ENCODE results near the gene PSD2. TPM values are rescaled to one million over a fixed set of nuclear protein-coding genes. Genes with fewer than 3 reads are reported as not detected.

The PSD2 gene
- total RNA-seq, 4 donors from 2014 or later = under 0.01 to 0.17 (median 0.13) TPM; not detected in 1

GRCh38 chr5:139844472-139845145, 49.0 kb downstream of the PSD2 start:
- WGBS = 57% methylated on average over 18 of the region's 18 CpGs

GRCh38 chr5:139845846-139846681, 50.5 kb downstream of the PSD2 start:
- H3K9me3 ChIP-seq = no peaks in the 10 kb centered on the region
- no peak for DNase-seq (ENCODE audit: extremely low spot score)
- H3K36me3 ChIP-seq = peaks cover 0 to 3% (median 2%) of the 10 kb centered on the region in 4 donors
- TF ChIP-seq EP300 (IDR thresholded peaks at IDR 0.05) (no peak), POLR2AphosphoS5 (IDR thresholded peaks at IDR 0.05) (no peak), CTCF (IDR thresholded peaks at IDR 0.05) (no peak), POLR2A (IDR thresholded peaks at IDR 0.05; ENCODE audit: low read depth) (no peak)
- peaks cover 5 to 25% (median 14%) of the 10 kb centered on the region in 4 donors for H3K4me1 ChIP-seq
- no peak overlapping the region for H3K4me3 ChIP-seq
- H3K27me3 ChIP-seq = peaks cover 0 to 9% (median 0%) of the 10 kb centered on the region in 4 donors
- intact Hi-C loops (cut with DNase I) = loop anchor here (2.0 to 5.0 kb wide), 2 partner anchors 57 to 121 kb away; no protein-coding TSS in a partner anchor
- H3K27ac ChIP-seq (replicated peaks in 1 of 4) = no peak overlapping the region
- 73% methylated on average over 17 of the region's 18 CpGs for WGBS

More at GRCh38 chr5:139844472-139845145, 49.0 kb downstream of the PSD2 start:
- Histone ChIP-seq H3K4me1 (peaks cover 5 to 25% (median 14%) of the 10 kb centered on the region in 4 donors), H3K27me3 (peaks cover 0 to 9% (median 0%) of the 10 kb centered on the region in 4 donors), H3K9me3 (no peaks in the 10 kb centered on the region), H3K27ac (replicated peaks in 1 of 4) (no peak overlapping the region), H3K4me3 (no peak overlapping the region), H3K36me3 (no peaks in the 10 kb centered on the region)
- intact Hi-C loops (cut with DNase I) = loop anchor here (2.0 to 5.0 kb wide), 2 partner anchors 56 to 123 kb away; no protein-coding TSS in a partner anchor
- TF ChIP-seq CTCF (IDR thresholded peaks at IDR 0.05) = peak; percentile 60 to 71 (median 66)
- no peak for TF ChIP-seq POLR2AphosphoS5 (IDR thresholded peaks at IDR 0.05)
- no peak for DNase-seq (ENCODE audit: extremely low spot score)

GRCh38 chr5:139847091-139847490, 51.5 kb downstream of the PSD2 start:
- Histone ChIP-seq H3K9me3 (no peaks in the 10 kb centered on the region), H3K27me3 (peaks cover 0 to 9% (median 0%) of the 10 kb centered on the region in 4 donors), H3K4me1 (peaks cover 5 to 25% (median 14%) of the 10 kb centered on the region in 4 donors), H3K4me3 (no peak overlapping the region), H3K36me3 (peaks cover 0 to 14% (median 13%) of the 10 kb centered on the region in 4 donors), H3K27ac (replicated peaks in 1 of 4) (no peak overlapping the region)
- intact Hi-C loops (cut with DNase I) = loop anchor here (5.0 kb wide), 1 partner anchor 120 kb away; no protein-coding TSS in a partner anchor
- WGBS = 51% methylated on average over 9 of the region's 10 CpGs
- DNase-seq (ENCODE audit: extremely low spot score) = no peak
- TF ChIP-seq POLR2AphosphoS5 (IDR thresholded peaks at IDR 0.05) (no peak), EP300 (IDR thresholded peaks at IDR 0.05) (no peak), CTCF (IDR thresholded peaks at IDR 0.05) (no peak), POLR2A (IDR thresholded peaks at IDR 0.05; ENCODE audit: low read depth) (no peak)

- peaks cover 5 to 25% (median 14%) of the 10 kb centered on the region in 4 donors for H3K4me1 ChIP-seq
- H3K9me3 ChIP-seq = no peaks in the 10 kb centered on the region
- no peak for DNase-seq (ENCODE audit: extremely low spot score)
- H3K36me3 ChIP-seq = peaks cover 0 to 22% (median 20%) of the 10 kb centered on the region in 4 donors
- H3K27me3 ChIP-seq = peaks cover 0 to 3% (median 0%) of the 10 kb centered on the region in 4 donors
- peak in 1 of 3 experiments; percentile 3 for TF ChIP-seq CTCF (IDR thresholded peaks at IDR 0.05)
- no peak for TF ChIP-seq EP300 (IDR thresholded peaks at IDR 0.05)
- no peak for TF ChIP-seq POLR2AphosphoS5 (IDR thresholded peaks at IDR 0.05)
- TF ChIP-seq POLR2A (IDR thresholded peaks at IDR 0.05; ENCODE audit: low read depth) = no peak
- peak overlapping the region; percentile 67 to 85 (median 80) for H3K27ac ChIP-seq (replicated peaks in 1 of 4)
- intact Hi-C loops (cut with DNase I) = loop anchor here (5.0 kb wide), 1 partner anchor 119 kb away; no protein-coding TSS in a partner anchor
- WGBS = under 1% methylated on average over 34 of the region's 107 CpGs
- peak overlapping the region; percentile 66 to 85 (median 74) for H3K4me3 ChIP-seq
Measured at GRCh38 chr5:139847790-139848507, 52.3 kb downstream of the PSD2 start.

Data from esophagus muscularis mucosa (tissue), 4 donors.